Measurements from ENCODE around the gene CACNA2D1.
"Not testable (repeated sequence)": the region's sequence is repeated elsewhere in the genome, so short reads cannot be mapped to it uniquely, and the experiment has no call there.

The CACNA2D1 gene

DNA sequence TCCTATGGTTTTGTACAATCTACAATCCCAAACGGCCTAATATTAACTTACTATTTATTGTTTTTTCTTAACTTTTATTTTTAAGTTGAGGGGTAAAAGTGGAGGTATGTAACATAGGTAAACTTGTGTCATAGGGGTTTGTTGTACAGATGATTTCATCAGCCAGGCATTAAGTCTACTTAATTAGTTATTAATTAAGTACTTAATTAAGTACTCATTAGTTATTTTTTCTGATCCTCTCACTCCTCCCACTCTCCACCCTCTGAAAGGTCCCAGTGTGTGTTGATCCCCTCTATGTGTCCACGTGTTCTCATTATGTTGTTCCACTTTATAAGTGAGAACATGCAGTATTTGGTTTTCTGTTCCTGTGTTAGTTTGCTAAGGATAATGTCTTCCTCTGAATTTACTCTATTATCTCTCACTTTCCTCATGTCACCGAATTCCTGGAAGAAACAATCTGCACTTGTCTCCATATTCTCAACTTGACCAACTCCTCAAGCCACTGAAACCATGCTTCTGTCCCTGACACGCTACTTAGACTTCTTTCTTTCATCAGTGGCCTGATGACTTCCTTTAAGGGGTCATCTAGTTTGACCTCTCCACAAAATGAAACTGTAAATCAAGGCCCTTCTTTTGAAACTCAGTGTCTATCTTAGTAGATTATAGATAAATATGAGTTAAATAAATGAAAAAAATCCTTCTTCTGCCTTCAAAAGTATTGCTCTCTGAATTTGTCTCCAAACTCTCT lies 9.1 kb downstream of the CACNA2D1 start:
- DNase-seq (ENCODE audit: low read depth in 2 of 2) = no peak

DNA sequence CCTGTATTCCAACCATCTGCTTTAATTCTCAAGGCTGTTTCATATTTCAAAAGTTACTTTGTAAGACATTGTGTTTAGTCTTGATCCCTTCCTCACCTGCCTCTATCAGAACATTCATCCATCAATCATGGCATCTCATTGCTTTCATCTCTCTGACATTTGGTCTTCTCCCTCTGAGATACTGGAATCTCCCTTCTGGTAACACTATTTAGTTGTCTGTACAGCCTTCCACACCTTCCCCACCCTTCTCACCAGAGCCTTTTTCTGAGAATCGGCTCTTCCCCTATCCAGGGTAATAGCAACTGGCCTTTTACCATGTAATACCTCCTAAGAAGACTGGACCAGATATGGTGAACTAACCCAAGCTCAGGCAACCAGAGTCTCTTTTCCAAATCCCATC lies 10.1 kb downstream of the CACNA2D1 start:
- no peak for DNase-seq (ENCODE audit: low read depth in 2 of 2)

DNA sequence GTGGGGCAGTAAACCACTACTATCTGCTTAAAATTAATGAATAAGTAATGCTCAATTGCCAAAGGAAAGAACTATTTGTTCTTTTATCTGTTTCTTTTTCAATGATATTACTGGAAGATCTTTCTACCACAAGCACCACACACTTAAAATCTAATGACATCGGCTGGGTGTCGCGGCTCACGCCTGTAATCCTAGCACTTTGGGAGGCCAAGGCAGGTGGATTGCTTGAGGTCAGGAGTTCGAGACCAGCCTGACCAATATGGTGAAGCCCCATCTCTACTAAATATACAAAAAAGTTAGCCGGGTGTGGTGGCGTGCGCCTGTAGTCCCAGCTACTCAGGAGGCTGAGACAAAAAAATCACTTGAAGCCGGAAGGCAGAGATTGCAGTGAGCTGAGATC lies 10.8 kb downstream of the CACNA2D1 start:
- not testable (repeated sequence) for DNase-seq (ENCODE audit: low read depth in 2 of 2)

DNA sequence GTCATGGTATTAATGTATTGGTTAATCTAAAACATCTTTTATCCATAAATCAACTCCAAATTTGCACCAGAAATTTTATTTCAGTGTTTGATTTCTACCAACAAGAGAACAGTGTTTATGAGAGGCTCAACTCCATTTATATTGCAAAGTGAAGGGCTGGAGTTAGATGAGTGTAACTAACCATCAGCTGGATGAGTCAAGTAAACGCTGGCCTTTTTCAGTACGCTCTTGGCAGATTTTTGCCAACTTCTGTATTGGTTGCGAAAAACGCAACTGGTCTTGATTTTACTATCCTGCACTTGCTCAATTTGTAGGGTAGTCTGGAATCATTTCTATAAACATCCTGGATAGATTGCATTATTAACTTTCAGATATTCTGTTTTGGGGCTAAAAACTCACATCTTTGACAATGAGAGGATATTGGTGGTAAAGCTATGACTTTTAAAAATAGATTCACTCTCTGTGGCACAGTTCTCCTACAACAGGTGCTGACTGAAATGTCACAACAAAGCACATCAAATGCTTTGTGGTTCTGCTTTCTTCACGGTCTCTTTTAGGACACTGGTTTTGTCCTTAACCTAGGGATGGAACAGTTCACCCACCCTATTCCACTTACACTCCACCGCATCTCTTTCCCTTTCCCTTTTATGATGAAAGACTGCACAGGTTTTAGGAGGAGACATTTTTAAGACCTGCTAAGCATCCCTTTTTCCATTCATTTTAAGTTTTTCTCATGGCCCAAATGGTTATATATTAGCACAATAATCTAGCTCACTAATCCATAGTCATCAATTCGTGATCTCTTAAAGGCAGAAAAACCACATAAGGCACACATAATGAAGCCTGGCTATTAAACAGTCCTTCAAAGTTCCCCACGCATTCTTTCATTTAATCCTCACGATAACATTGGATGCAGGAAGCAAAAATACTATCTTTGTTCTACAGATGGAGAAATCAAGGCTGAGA lies 12.8 kb downstream of the CACNA2D1 start:
- DNase-seq (ENCODE audit: low read depth in 2 of 2) = no peak

DNA sequence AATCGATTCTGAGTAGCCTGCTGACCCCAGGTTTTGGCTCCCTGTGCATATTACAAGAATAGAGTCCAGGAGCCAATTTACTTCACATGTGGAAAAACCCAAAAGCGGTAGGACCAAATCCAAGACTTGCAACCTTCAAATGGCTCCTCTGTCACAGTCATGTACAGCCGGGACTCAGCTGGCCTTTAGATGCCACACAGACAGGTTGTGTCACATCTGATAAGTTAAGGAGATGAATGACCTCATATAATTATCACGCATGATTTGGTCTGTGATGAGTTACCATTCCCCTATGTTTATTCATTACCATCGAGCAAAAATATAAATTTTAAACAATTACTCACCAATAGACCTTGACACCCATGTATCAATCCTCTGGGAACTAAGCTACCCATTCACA lies 14.2 kb downstream of the CACNA2D1 start:
- no peak for DNase-seq (ENCODE audit: low read depth in 2 of 2)

DNA sequence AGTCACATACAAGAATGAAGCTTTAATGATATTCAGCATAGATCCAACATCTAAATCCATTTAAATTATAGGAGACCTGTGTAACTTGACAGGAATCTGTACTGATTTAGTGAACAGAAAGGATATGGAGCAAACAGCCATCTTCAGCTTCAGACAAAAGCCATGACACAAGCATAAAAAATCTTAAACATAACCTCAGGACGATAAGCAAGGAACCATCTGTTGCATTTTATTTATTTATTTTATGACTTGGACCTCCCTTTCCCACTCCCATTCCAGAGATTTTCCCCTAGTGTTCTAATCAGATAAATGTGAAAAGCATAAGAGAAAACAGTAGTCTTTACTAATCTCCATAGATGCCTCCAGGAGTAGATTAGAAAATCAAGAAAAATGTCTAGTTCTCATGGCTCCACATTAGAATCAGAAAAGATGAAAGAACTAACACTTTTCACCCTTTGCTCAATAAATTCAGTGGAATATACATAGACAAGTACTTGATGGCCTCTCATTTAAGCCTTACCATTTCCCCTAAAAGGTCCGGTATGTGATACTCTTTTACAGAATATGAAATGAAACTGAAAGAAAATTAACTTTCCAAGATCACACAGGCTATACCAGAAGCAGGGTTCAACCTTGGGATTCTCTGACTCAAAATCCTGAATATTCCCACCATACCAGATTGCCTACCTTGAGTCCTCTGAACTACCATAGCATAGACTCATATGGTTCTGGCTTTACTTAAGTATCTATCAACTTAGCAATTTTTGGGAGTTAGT lies 15.2 kb downstream of the CACNA2D1 start:
- DNase-seq (ENCODE audit: low read depth in 2 of 2) = no peak

DNA sequence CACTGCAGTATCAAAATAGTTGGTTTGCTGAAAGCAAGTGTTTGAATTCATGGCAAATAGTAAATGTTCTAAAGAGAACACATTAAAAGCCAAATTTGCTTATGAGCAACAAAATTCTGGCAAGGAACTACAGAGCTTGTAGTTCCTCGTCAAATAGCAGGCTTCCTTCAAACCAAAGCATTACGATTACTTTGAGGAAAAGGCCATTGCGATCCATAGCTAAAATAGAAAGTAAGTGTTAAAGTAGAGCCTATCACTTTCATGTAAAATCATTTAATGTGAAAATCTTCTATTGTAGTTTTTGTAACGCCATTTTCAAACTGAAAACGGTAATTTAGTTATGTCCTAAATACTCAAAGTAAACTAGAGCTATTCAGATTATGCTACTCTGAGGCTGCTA lies 20.1 kb downstream of the CACNA2D1 start:
- DNase-seq (ENCODE audit: low read depth in 2 of 2) = no peak

DNA sequence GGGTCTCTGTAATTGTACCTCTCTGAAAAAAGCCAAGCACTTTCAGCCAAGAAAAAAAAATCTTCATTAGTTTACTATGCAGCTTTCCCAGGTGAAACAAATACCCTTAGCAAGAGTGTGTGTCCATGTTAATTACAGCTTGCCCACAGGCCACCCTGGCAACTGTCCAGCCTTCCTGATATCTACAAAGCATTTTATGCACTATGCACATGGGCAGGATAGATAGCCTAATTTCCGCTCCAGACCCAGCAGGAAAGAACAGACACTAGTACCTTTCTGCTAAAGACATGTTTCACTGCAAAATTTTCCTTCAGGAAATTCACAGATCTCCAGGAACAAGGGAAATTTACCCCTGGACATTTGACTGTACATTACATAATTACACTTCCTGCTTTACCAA lies 24.4 kb downstream of the CACNA2D1 start:
- no peak for DNase-seq (ENCODE audit: low read depth in 2 of 2)

DNA sequence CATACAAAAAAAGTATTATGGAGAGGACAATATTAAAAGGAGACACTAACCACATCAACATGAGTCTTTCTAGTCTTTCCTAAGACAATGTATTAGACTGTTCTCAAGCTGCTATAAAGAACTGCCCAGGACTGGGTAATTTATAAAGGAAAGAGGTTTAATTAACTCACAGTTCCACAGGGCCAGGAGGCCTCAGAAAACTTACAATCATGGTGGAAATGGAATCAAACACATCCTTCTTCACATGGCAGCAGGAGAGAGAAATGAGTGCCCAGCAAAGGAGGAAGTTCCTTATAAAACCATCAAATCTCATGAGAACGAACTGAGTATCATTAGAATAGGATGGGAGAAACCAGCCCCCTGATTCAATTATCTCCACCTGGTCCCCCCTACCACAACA lies 25.7 kb downstream of the CACNA2D1 start:
- no peak for DNase-seq (ENCODE audit: low read depth in 2 of 2)

DNA sequence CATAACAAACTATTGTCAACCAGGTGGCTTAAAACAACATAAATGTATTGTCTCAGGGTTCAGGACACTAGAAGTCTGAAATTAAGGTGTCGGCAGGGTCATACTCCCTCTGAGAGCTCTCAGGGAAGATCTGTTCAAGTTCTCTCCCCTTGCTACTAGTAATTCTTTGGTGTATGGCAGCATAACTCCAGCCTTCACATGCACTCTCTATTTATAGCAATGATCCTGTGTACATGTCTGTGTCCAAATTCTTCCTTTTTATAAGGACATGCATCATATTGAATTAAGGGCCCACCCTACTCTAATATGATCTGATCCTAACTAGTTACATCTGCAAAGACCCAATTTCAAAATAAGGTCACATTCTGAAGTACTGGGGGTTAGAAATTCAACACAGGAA lies 27.2 kb downstream of the CACNA2D1 start:
- DNase-seq (ENCODE audit: low read depth in 2 of 2) = no peak

DNA sequence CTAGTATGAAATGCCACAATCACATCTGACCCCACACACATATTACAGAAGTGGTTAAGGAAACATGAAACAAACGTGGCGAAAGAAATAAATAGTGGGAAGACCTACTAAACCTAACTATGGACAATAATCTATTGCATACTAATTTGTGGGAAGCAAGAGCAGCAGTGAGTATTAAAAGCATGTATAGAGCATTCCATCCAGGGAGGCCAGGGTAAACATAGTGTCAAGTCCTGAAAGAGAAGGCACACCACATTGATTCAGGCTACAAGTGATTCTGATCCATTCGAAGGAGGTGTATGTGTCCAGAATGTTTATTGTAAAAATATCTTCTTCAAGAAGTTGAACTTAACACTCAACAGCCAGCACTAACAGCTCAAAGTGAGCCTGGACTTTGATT lies 29.2 kb downstream of the CACNA2D1 start:
- DNase-seq (ENCODE audit: low read depth in 2 of 2) = no peak

DNA sequence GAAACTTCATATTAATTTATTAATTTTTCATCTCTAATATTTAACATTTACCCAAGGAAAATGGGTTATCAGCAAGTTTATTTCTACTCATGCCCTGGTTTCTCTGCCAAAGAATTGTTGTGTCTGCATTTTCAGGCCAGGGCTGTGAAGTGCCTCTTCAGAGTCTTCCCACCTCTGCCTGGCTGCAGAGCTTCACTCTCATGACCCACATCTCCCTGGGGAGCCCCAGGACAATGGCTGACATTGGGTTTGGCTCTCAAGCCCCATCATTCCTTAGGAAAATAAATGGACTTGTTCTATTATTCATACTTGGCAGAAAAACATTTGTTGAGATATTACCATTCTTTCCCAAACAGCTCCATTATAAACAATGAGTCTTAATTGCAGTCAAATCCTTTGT lies 30.3 kb downstream of the CACNA2D1 start:
- DNase-seq (ENCODE audit: low read depth in 2 of 2) = no peak

DNA sequence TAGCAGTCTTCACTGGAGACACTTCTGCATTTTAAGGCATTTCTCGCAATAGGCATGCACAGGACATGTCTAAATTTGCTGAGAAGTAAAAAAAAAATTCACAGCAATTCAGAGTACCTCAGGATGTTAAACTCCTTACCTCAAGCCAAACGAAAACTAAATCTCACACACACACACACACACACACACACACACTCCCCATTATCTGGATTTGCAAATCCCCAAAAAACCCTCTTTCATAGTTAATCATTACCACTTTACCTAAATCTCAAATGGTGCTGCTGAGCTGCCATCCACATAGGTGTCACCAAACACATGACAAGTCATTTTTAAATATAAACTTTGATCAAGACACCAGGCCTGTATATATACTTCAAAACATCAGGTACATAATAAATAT lies 31.8 kb downstream of the CACNA2D1 start:
- DNase-seq (ENCODE audit: low read depth in 2 of 2) = no peak

DNA sequence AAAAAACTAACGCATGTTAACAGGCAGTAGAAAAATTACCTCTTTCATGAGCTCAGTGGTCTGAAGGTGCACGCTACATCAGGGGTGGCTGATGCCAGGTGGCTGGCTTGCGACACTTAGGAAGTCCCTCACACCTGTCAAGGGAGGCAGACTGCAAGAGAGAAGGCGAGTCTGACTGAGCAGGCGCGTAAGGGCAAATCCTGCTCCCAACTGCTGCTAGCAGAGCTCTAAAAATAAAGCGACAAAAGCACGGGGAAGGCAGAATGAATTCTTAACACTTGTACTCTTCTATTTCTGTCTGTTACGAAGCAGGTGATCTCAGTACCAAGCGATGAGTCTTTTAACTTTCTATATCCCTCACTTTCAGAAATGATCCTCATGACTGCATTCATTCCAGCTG lies 33.1 kb downstream of the CACNA2D1 start:
- DNase-seq (ENCODE audit: low read depth in 2 of 2) = no peak

DNA sequence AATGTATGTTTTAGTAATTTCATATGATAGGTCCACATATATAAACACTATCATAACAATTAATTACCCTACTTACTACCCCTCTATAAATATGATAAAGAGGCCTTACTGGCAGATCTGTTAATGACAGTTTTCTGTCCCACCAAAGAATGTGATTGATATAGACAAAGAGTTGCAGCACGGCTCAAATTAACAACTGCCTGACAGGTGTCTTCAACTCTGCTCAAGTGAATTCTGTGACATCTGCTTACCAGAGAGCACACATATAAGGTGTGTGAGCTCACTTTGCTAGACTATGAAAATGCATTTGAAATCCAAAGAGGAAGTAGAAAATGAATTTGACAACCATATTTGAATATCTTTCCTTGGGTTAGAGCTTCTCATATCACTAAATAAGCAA lies 36.6 kb downstream of the CACNA2D1 start:
- DNase-seq (ENCODE audit: low read depth in 2 of 2) = no peak

DNA sequence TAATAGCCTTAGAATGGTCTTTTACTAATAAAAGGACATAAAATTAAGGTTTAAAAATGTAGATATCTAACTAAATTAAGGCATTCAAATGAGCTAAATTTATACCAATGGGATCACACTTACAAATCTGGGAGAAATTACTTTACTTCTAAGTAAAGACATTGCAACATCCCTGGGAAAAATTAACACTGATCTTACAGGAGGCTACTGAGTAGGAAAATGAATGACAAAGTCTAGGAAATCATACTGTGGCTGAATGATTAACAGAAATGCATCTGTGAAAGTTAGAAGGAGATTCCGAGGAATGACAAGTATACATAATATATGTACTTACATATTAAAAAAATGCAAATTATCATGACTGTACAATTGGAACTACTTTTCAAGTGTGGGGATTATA lies 38.3 kb downstream of the CACNA2D1 start:
- DNase-seq (ENCODE audit: low read depth in 2 of 2) = no peak

DNA sequence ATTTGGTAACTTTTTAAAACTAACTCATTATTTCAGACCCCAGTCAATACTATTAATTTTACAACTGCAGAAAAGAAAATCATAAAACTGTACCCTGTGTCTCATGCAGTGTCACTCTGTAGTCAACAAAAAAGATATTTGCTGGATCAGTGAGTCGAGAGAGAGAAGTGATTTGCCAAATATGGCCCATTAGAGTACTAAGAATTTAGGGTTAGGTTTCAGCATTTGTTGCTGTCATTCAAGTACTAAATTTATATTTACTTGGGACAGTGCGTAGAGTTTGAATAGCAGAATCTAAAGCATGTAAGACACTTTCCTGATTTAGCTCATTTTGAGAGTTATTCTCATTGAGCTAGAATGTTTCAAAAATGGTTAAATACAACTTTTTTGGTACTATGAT lies 38.9 kb downstream of the CACNA2D1 start:
- no peak for DNase-seq (ENCODE audit: low read depth in 2 of 2)

DNA sequence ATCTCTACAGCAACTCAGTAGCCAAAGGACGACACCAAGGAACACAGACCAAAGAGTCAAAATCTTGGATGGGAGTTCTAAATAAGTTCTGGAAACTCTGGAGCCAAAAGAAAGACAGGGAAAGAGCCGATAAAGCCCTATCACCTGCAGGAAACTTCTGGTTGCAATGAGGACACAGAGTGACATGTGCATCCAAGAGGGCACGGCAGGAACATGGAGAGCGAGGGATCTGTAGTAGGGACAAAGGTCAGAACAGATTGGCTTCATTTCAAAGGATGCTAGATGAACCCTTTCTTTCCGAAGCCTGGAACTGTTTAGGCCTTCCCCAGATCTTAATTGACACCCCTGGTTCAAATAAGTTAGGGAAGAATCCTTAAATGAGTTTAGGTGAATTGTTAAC lies 39.5 kb downstream of the CACNA2D1 start:
- DNase-seq (ENCODE audit: low read depth in 2 of 2) = no peak

DNA sequence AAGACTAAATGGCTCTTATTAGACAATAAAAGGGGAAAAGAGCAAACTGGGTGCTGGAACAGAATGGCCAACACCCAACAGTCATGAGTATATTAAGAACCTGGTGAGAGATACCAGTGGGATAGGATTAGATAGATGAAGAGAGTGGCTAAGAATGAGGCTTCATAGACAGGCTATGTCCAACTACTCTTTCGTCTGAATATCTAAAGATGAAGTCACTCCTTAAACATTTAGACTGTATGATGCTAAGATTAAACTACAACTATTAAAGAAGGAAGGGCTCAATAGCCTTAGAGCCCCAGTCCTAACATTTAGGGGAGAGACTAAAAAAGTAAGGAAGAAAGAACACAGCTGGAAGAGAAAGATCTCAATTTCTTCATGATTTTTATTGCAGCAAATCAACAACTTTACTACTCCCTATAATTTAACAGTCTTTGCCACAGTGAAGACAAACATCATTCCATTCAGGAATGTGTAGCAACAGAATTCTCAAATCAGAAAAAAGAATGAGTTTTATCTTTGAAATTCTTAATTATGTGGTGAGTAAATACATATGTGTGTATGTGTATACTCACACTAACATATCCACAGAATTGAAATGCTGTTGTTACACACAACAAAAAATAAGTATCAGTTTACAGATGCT lies 45.6 kb downstream of the CACNA2D1 start:
- no peak for DNase-seq (ENCODE audit: low read depth in 2 of 2)

DNA sequence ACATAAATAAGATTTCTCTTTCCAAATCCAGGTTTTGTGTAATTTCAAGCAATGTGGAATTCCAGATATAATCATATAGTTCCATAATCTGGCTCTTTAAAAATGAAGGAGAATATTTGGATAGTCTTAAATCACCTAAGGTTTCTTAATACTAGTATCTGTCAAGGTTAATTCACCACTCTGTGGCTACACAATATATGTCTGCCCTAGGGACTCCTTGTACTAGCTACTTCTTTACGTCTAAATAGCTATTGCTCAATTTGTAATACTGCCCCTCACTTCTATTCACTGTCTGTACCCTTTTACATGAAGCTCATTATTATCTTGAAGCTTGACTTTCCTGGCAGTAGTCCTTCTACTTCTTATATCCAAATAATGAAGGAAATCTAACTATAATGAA lies 47.2 kb downstream of the CACNA2D1 start:
- no peak for DNase-seq (ENCODE audit: low read depth in 2 of 2)

DNA sequence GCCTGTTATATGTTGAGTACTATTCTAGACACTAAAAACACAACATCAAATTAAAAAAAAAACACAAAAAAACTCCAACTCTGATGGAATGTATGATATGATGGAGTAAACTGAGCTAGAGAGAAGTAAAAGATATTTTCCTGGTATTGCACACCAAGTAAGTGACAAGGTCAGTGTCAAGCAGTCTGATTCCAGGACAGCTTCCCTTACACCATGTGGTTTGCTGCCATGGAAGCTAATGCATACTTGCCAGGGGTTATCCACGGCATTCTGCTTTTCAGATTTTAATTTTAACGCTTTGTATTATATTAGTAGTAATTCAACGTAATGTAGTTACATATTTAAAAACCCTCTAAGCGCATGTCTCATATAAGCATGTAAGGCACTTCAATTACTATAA lies 48.4 kb downstream of the CACNA2D1 start:
- DNase-seq (ENCODE audit: low read depth in 2 of 2) = no peak

DNA sequence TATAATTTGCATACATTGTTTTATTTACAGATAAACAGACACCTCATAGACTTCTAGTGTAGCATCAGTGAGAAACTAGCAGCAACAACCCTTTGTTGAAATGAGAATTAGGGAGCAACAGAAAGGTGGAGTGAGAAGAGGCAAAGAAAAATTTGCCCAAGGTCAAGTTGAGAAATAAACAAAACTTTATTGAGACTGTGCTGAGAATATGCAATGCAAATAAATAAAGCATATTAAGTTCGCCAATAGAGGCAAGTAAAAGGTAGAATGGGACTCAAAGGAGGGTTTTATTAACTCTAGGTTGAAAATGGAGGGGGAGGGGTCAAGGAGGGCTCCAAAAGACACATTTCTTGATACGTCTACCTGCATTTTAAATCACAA lies 49.7 kb downstream of the CACNA2D1 start:
- no peak for DNase-seq (ENCODE audit: low read depth in 2 of 2)
